ENCODE results near the gene NOS2.

NOS2 gene

DNA sequence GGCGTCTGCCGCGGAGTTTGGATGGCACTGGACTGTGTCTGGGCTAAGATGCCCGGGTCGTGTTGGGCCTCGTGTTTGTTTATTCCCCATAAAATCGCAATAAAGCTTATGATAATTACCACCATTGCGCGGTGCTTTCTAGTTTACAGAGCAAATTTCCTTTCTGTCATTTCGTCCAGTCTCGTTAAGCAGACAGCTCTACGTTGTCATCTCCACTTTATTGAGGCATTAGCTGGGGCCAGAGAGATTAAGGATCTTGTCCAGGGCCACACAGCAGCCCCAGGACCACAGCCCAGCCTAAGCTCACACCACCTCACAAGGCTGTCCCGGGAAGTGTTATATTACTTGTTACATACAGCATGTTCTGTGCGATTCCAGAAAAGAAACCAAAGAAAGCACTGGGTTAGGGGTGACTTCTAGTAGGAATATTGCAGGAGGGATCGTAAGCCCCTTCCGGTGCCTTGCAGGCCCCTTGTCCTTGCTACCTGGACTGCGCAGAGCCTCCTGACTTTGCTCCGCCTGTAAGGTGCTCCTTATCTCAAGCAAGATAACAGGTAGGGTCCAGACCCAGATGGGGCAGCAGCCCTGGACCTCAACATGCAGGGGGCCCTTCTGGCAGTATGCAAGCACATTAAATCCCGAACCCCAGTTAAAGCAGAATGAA, 6.3 kb downstream of the NOS2 start:
- H3K4me3 ChIP-seq (replicated peaks; ENCODE audit: low read depth, low read length), result 0 out of 2 replicates have a peak overlapping the region, but pooled peaks have one; percentile 11
- DNase-seq (ENCODE audit: extremely low read depth, low read depth), result no peak

DNA sequence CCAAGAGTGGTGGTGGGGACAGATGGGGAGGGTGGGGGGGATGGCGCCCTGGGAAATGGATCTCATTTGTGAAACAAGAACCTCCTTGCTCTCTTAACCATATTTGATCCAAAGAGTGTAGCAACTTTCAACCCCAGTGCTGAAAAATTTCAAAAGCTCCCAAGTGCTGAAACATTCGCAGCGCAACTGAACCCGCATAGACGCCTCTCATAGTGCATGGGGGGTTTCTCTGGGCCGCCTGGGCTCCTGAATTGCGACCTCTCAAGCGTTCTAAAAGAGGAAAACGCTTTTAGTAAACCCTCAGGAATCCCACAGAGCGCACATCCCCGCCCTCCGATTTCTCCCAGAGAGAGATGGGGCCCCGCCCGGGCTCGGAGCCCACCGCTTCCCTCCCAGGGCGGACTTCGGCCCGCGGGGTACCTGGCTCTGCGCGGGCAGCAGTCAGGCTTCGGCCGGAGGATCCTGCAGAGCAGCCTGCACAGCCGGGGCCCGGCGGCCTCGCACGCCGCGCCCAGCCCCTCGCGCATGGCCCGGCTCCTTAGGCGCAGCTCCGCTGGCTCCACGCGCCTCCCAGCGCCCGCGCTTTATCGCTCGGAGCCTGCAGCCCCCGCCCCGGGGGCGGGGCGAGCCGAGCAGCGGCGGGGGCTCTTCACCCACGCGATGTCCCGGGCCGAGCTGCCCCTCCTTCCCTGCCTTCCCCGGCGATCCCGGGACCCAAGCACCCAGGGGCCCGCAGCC, 7.0 kb downstream of the NOS2 start:
- TF ChIP-seq, protein P1, sequence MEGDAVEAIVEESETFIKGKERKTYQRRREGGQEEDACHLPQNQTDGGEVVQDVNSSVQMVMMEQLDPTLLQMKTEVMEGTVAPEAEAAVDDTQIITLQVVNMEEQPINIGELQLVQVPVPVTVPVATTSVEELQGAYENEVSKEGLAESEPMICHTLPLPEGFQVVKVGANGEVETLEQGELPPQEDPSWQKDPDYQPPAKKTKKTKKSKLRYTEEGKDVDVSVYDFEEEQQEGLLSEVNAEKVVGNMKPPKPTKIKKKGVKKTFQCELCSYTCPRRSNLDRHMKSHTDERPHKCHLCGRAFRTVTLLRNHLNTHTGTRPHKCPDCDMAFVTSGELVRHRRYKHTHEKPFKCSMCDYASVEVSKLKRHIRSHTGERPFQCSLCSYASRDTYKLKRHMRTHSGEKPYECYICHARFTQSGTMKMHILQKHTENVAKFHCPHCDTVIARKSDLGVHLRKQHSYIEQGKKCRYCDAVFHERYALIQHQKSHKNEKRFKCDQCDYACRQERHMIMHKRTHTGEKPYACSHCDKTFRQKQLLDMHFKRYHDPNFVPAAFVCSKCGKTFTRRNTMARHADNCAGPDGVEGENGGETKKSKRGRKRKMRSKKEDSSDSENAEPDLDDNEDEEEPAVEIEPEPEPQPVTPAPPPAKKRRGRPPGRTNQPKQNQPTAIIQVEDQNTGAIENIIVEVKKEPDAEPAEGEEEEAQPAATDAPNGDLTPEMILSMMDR (IDR thresholded peaks at IDR 0.05; ENCODE audit: low read depth, low read length, missing control alignments), result no peak
- DNase-seq (ENCODE audit: extremely low read depth, low read depth), result no peak
- H3K4me3 ChIP-seq (replicated peaks; ENCODE audit: low read depth, low read length), result 0 out of 2 replicates have a peak overlapping the region, but pooled peaks have one; percentile 11

More for the DNA sequence above, 6.3 kb downstream of the NOS2 start:
- TF ChIP-seq, protein P1 (IDR thresholded peaks at IDR 0.05; ENCODE audit: low read depth, low read length, missing control alignments), result no peak

DNA sequence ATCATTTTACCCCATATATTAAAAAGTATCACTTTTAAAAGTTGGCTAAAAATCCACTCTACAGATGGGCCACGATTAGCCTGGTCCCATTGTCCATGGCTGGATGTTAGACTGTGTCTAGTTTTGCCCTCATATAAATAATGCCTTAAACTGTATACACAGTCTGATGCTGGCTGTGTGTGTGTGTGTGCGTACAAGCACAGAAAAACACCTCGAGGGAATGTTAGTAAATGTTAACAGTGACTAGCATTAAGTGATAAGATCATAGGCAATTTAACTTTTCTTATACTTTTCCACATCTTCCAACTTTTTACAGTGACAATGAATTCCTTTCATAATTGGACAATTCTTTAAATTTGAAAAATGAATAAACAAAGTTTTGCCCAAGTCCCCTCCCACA, 8.2 kb downstream of the NOS2 start:
- DNase-seq (ENCODE audit: extremely low read depth, low read depth), result no peak
- no peak overlapping the region for H3K4me3 ChIP-seq (replicated peaks; ENCODE audit: low read depth, low read length)
- TF ChIP-seq, protein P1 (IDR thresholded peaks at IDR 0.05; ENCODE audit: low read depth, low read length, missing control alignments), result no peak

DNA sequence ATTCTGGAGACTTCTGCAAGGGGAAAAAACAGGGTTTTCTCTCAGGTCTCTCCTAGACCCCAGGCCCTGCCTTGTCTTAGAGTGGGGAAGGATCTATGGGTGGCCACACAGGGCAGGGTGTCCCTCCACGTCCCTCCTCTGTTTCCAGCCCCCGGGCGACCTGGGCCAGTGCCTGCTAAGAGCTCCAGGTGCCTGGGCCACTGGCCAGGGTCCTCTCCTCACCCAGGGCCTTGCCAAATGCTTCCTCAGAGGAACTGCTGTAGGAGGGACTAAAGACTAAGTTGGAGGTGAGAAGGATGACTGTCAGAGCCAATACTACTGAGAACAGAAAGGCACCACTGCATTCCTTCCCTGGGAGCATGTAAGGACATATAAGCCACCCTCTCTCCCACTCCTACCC, 11.4 kb downstream of the NOS2 start:
- TF ChIP-seq, protein P1 (IDR thresholded peaks at IDR 0.05; ENCODE audit: low read depth, low read length, missing control alignments), result no peak
- DNase-seq (ENCODE audit: extremely low read depth, low read depth), result no peak
- no peak overlapping the region for H3K4me3 ChIP-seq (replicated peaks; ENCODE audit: low read depth, low read length)

DNA sequence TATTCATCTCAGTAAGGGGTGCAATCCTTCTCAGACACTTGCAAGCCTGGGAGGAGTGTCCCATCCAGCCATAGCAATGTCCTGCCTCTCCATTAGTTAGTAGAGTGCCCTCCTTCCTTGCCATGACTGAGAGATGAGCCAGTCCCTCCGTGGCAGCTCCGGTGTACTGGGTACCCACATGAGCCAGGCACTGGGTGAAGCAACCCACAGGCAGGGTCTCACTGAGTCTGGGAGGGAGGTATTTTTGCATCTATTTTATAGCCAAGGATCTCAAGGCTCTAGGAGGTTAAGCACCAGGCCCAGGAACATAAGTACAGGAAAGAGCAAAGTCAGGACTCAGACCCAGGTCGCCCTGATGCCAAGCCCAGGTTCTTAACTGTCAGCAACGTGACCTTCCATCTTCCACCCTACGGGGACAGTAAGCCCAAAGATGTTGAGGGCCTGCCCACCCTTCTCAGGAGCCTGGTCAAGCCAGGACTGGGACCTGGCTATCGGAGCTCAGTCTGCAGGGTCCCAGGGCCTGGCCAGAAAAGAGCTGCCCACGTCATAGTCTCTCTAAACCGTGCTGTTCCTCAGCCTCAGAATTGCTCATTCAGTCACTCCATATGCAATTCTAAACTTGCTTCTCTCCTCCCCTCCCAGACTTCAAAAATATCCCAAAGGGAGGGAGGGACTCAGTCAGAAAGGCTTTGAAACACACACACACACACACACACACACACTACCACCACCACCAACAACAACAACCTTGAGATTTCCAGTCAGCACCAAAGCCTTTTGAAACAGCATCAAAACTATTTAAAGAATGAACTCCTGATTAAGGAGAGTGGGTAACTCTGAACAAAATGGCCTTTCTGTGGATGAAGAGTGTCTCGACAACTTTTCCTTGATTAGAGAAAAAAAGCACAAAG, 16.6 kb downstream of the NOS2 start:
- no peak for DNase-seq (ENCODE audit: extremely low read depth, low read depth)
- TF ChIP-seq, protein P1 (IDR thresholded peaks at IDR 0.05; ENCODE audit: low read depth, low read length, missing control alignments), result no peak
- no peak overlapping the region for H3K4me3 ChIP-seq (replicated peaks; ENCODE audit: low read depth, low read length)

DNA sequence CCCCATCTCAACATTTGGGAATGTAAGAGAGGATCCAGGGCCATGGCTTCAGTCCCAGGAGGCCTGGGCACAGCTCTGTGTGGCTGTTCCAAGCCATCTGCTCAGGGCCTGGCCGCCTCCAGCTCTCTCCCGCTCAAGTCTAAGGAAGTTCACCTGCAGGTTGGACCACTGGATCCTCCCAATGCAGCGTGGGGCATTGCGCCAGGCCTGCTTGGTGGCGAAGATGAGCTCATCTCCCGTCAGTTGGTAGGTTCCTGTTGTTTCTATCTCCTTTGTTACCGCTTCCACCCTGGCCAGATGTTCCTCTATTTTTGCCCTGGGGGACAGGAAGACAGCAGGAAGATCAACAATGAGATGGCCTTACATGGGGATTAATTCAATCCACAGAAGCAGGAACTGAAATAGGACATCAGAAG, 17.5 kb downstream of the NOS2 start:
- no peak overlapping the region for H3K4me3 ChIP-seq (replicated peaks; ENCODE audit: low read depth, low read length)
- TF ChIP-seq, protein P1 (IDR thresholded peaks at IDR 0.05; ENCODE audit: low read depth, low read length, missing control alignments), result no peak
- DNase-seq (ENCODE audit: extremely low read depth, low read depth), result no peak

All from HFF-Myc (cell line).